ENCODE data around the gene JARID2.
"Not testable (repeated sequence)": the region's sequence is repeated elsewhere in the genome, so short reads cannot be mapped to it uniquely, and the experiment has no call there.

The JARID2 gene

GRCh38 chr6:15265787-15266186 is 19.9 kb downstream of the JARID2 start:
- no peak for DNase-seq (ENCODE audit: low spot score)

DNA sequence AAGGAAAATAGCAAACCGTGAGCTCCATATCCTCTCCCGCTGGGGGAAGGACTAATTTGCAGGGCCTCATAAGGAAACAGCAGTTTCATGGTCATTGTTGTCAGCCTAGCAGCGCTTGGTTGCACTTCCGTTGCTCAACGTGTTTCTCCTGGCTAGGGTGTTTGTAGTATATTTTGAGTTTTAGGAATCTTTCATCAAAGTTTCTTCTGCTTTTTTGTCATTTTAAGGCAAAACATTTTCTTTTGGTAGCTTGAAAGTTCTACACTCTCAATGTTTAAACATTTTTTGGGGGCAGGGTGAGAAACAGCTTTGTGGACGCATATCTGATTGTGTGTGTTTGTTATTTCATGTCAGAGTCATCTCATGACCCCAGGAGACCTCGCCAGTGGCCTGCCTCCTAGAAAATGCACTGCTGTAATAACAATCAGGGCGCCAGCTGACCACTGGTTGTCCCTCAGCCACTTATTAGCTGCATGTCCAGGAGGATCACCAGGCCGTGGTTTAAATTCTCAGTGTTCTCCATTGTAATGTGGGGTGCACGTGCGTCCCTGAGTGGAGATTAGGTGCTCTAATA is 20.6 kb downstream of the JARID2 start:
- no peak for DNase-seq (ENCODE audit: low spot score)

DNA sequence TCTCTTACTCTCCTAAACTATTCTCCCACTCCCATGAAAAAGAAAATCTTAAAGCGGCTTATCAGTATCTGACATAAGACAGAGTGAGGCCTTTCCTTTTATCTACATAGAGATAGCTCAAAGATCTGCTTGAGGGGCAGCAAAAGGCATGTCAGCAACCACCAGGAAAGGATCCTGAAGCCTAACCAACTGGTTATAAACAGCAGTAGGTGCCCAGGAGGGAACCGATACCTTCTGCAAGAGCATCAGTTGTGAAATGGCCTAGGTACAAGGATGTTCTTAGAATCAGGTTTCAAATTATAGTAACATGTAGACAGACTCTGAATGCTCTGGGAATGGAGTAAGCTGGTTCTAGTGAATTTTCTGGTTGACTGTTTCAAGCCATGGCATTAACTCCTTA is 21.4 kb downstream of the JARID2 start:
- DNase-seq (ENCODE audit: low spot score) = no peak

DNA sequence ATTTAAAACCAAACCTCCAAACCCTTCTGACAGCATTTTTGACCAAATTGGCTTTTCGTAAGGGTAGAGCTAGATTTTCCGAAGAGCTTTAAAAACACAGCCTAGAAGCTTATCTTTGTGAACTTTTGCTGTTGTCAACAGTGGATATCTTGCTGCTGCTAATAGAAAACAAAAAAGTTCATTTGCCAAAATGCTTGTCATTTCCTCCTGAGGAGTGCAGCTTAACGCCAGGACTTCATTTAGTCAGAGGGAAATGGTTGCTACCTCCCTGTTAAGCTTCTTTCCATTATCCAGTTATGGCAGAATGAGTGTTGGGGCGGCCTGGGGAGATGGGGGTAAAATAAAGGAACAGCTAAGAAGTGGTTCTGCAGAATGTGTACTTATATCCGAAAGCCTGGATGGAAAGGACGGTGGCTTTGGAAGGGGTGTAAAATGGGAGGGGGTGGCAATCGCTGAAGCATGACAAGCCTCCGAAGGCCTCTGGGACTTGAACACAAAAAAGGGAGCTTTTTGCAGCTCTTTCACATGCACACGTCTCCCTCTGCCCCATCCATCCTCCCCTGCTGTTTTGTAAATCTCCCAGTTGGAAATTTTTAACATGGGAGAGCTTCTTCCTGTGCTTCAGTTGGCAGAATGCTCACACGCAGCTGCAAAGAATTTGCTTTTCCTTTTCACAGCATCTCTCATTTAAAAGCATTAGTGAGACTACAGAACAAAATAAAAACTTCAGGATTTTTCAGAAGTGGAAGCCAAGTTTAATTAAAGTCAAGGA is 22.5 kb downstream of the JARID2 start:
- DNase-seq (ENCODE audit: low spot score) = no peak

- no peak for DNase-seq (ENCODE audit: low spot score)
Observed at GRCh38 chr6:15269011-15269410, 23.1 kb downstream of the JARID2 start.

DNA sequence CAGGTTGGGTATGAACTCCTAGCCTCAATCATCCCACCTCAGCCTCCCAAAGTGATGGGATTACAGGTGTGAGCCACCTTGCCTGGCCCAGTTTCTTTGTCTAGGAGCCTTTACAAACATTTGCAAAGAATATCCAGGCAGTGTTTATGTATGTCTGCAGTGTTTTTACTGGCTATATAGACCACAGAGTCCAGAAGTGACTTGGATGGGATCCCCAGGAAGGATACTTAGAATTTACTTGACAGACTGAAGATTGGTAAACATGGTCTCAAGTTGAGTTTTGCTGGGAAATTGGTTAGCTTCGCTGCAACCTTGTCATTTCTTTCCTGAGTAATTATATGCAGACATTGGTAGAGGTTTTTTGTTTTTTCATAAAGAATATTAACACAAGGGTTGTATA is 23.8 kb downstream of the JARID2 start:
- no peak for DNase-seq (ENCODE audit: low spot score)

DNA sequence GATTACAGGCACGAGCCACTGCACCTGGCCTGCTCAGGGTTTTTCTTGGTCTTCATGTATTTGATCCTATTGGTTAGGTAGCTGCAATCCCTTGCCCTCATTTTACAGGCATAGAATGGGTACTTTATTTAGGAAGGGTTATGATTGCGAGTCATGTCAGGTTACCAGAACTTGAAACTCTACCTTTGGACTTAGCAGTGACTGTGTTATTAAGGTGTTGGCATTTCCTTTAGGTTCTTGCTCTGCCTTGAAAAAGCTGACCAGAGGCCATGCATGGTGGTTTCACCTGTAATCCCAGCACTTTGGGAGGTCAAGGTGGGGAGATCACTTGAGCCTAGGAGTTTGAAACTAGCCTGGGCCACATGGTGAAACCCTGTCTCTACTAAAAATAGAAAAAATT is 24.5 kb downstream of the JARID2 start:
- no peak for DNase-seq (ENCODE audit: low spot score)

- no peak for DNase-seq (ENCODE audit: low spot score)
Observed at GRCh38 chr6:15272562-15272961, 26.7 kb downstream of the JARID2 start.

- no peak for DNase-seq (ENCODE audit: low spot score)
Observed at GRCh38 chr6:15274692-15275387, 29.0 kb downstream of the JARID2 start.

DNA sequence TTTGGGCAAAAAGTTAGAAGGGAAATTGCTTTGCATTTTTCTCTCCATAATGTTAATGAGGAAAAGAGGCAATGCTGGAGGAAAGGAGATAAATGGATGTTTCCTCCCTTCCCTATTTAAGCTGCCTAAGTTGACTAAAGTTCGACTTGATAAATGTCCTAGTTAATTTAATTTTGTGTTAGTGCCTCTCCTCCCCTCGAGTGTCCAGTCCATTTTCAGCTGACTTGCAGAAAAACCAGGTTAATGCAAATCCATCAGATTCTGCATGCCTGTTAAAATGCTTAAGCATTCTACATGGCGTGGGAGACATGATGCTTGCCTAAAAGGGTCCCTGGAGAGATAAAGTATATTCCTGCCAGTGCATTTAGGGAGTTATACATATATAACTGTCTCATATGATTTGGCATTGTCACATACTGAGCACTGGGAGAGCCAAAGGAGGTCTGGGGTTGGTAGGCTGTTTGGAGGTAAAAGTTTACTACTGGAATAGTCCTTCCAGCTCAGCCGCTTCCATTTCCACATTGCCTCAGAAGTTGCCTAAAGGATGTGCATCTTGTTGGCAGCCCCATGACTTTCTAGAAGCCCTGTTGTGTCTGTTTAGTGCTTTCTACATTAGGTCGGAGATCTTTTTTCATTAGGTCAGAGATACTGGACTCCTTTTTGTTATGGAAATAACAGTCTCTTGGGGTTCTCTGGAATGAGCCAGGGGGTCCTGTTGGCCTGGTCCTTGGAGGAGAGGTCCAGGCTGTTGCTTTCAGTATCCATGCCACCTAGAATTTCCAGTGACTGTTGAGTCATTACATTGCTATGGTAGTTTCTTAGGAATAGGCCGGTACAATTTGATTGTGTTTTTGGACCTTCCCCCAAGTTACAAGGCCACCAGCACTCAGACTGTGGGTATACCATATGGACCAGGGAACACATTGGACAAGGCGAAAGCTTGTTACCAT is 30.4 kb downstream of the JARID2 start:
- no peak for DNase-seq (ENCODE audit: low spot score)

- no peak for DNase-seq (ENCODE audit: low spot score)
Observed at GRCh38 chr6:15279047-15279661, 33.3 kb downstream of the JARID2 start.

DNA sequence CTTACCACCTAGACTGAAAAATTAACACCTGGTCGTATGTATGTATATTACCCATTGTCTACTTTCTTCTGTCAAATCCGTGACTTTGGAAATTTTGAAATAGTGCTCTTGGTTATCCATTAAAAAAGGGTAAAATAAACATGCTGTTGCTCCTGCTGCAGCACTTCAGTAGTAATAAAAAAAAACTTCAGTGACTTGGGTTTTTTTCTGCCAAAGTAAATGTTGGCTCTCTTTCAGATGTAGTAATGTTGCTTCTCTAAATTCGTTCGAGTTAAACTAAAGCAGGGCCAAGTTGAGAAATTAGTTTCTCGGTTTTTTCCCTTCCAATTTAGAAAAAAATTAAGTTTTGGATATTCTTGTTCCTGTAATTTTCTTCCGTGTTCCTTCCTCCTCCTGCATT is 34.2 kb downstream of the JARID2 start:
- DNase-seq (ENCODE audit: low spot score) = no peak

DNA sequence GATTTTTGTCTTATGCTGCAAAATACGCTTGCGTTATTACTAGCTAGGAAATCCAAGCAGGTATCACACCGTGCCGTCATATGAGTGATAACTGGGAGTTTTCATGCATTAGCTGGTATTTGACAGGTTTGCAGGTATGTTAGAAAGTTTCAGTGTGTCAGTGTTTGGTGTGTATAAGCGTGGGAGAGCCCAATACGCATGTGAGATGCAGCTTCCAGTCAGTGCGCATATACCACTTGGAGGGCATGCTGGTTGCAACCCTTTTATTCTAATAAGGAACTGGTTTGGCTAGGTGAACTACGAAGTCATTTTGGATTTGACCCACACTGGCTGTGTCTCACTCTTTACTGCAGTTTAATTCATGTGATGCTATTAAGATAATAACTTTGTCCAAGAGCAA is 35.1 kb downstream of the JARID2 start:
- no peak for DNase-seq (ENCODE audit: low spot score)

GRCh38 chr6:15282334-15282733 is 36.5 kb downstream of the JARID2 start:
- DNase-seq (ENCODE audit: low spot score) = no peak

DNA sequence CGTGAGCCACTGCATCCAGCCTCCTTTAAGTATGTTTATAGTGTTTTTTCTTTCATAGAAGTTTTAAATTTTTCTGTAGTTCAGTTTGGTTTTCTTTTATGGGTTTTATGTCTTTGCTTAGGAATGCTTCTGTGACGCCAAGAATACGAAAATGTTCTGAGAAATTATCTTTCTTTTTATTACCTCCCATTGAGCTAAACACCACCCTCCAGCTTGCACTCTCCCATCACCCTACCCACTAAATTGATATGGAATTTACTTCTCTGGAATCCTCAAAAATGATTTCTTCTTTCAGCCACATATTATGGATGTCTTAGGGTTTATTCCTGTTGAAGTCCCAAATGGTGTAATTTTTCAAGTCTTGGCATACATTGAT is 38.1 kb downstream of the JARID2 start:
- no peak for DNase-seq (ENCODE audit: low spot score)

GRCh38 chr6:15284743-15285142 is 38.9 kb downstream of the JARID2 start:
- DNase-seq (ENCODE audit: low spot score) = no peak

DNA sequence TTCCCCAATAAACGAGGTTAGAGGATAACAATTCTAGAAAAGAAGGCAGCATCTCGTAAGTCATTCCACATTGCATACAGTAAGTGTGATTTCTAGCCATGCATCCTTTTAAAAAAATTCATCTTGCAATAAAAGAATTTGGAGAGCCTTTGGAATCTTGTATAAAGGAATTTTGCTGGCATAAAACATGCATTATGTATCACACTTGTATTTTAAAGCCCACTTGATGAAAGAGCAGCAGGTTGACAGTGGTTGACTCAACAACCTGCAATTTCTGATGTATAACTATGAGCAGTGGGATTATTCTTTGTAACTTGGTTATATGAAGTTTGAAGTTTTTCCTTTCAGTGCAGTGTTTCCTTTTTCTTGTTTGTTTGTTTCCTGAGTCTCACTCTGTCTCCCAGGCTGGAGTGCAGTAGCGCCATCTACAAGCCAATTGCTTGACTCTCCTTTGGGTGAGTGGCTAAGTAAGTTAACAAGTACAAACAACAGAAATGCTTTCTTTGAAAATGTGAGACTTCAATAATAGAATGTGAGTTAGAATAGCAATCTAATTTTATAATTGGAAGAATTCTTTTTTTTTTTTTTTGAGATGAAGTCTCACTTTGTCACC is 39.9 kb downstream of the JARID2 start:
- no peak for DNase-seq (ENCODE audit: low spot score)

DNA sequence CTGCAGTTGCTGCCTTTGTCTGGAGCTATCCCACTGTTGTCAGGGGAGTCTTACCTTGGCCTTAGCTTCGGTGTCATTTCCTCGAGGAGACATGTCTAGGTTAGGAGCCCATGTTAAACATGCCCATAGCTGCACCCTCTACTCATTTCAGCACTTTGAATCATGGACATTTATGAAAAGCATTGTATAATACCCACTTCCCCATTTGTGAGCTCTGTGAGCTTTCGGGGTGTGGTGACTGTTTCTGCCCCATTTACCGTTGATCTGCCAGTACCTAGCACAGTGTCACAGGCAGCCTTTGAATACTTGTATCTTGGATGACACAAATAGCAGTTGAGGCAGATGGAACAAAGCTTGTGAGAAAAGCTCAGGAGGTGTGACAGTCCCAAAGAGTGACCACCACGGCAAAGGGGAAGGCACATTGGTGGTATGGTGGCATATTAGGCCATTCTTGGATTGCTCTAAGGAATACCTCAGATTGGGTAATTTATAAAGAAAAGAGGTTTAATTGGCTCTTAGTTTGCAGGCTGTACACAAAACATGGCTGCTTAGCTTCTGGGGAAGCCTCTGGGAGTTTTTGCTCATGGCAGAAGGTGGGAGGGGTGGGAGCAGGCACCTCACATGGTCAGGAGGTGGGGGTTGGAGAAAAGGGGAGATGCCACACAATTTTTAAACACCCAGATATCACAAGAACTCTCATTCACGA is 42.0 kb downstream of the JARID2 start:
- no peak for DNase-seq (ENCODE audit: low spot score)

DNA sequence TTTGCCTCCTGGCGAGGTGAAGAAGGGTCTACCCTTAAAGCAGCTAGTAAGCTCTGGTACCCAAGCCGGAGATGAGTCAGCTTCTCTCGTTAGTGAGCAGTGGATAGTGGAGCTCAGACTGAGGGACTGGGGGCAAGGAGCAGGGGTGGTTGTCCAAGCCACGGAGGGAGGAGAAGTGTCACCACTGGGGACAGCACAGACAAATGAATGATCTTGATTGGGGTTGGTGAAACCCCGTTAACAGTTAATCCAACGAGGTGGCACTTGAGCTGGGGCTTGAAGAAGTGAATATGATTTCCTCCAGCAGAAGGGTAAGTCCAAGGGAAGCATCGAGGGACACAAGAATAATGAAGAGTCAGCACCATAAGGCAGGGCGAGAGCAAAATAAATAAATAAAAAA is 43.0 kb downstream of the JARID2 start:
- no peak for DNase-seq (ENCODE audit: low spot score)

DNA sequence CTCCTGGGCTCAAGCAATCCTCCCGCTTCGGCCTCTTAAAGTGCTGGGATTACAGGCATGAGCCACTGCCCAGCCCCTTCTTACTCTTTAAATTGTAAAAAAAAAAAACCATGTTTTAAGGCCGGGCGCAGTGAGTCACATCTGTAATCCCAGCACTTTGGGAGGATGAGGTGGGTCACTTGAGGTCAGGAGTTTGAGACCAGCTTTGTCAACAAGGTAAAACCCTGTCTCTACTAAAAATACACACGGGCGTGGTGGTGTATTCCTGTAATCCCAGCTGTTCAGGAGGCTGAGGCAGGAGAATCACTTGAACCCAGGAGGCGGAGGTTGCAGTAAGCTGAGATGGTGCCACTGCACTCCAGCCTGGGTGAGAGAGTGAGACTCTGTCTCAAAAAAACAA is 43.6 kb downstream of the JARID2 start:
- not testable (repeated sequence) for DNase-seq (ENCODE audit: low spot score)

All from ecto neural progenitor cell (in vitro differentiated cells).